HPDE6-E6E7 (cell line): ENCODE data around the gene FAF1.
"Not testable (repeated sequence)": the region's sequence is repeated elsewhere in the genome, so short reads cannot be mapped to it uniquely, and the experiment has no call there.

Source experiments
- DNase-seq: peaks from one replicate; pipeline ENCODE4 v3.0.0; 2011; ENCODE audit warnings: missing footprints; ENCODE audit errors: extremely low spot score

Gene FAF1

GRCh38 chr1:50779801-50780200 is 180.3 kb downstream of the FAF1 start:
- DNase-seq = no peak

DNA sequence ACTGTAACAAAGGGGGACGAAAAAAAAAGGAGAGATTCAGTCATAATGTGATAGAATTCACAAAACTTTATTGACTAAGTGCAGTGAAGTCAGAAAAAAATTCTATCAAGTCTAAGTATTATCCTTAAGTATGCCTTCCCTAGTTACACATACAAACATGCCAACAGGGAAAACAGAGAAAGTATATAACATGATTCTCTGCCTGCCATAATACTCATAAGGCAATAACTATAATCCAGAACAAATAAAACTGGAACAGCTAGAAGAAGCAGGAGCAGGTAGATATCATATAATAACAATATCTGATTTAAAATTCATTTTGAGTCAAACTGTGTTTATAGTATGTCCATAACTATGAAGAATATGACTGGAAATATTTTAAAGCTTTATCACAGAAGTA is 184.3 kb downstream of the FAF1 start:
- no peak for DNase-seq

DNA sequence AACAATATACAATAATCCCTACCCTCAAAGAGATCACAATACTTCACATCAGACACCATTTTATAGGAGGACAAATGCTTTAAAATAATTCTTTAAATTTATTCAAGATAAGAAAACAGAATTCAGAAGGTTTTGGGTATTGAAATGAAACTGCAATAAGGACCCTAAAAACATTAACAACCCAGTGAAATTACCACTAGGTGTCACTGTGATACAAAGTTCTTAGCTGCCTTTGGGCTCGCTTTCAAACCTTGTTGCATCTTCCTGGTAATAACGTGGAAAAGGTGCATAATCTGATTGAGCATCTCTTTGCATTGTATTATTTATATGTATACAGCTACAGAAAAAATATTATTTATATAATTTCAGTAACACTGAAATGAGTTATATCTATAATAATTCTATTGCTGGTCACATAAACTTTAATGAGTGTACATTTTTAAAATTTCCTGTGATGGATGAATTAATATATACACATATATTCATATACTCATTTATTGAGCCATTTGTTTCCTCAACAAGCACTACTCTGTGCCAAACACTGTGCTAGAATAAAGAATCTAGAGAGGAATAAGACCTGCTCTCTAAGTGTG is 185.2 kb downstream of the FAF1 start:
- DNase-seq = peak; percentile 16

DNA sequence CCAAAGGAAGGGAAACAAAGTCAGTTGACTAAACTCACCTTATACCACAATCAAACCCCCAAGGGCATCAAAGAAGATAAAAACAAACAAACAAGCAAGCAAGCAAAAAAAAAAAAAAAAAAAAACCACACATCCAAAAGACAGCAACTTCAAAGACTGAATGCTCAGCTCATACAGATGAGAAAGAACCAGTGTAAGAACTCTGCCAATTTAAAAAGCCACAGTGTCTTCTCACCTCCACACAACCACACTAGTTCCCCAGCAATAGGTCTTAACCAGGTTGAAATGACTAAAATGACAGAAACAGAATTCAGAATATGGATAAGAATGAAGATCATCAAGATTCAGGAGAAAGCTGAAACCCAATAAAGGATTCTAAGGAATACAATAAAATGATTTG is 193.4 kb downstream of the FAF1 start:
- DNase-seq = no peak

GRCh38 chr1:50756543-50756942 is 203.5 kb downstream of the FAF1 start:
- not testable (repeated sequence) for DNase-seq

GRCh38 chr1:50754764-50755163 is 205.3 kb downstream of the FAF1 start:
- DNase-seq = not testable (repeated sequence)

DNA sequence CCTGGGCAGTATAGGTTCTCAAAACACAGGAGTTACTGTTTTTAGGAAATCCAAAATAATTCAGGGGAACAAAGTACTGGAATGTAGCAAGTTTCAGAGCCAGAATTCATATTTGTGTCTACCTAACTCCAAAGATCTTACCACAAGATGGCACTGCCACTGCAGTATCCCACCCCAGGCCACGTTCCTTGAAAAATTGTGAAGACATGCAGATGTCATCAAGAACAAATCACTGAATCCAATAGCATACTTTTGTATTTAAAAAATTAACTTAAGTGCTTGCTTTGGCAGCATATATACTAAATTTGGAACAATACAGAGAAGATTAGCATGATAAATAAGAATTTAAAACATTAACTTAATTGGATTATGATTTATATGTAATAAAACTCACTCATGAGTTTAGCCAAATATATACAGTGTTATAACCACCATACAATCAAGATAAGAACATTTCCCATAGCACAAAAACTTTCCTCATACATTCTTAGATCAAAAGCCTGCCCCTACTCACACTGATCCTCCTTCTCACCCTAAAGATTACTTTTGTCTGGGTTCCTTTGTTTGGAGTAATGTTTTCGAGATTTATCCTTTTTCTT is 209.9 kb downstream of the FAF1 start:
- peak; percentile 27 for DNase-seq

GRCh38 chr1:50747394-50747793 is 212.7 kb downstream of the FAF1 start:
- no peak for DNase-seq

DNA sequence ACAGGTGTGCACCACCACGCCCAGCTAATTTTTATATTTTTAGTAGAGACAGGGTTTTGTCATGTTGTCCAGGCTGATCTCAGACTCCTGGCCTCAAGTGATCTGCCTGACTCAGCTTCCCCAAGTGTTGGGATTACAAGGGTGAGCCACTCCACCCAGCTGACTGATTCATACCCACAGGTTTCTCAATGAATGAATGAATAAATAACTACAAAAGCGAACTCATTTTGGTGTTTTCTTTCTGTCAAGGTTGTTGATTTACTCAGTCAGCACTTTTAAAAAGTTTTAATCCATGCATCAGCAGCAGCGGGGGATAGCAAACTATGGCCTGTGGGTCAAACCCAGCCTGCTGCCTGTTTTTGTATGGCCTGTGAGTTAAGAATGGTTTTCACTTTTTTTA is 217.5 kb downstream of the FAF1 start:
- no peak for DNase-seq

DNA sequence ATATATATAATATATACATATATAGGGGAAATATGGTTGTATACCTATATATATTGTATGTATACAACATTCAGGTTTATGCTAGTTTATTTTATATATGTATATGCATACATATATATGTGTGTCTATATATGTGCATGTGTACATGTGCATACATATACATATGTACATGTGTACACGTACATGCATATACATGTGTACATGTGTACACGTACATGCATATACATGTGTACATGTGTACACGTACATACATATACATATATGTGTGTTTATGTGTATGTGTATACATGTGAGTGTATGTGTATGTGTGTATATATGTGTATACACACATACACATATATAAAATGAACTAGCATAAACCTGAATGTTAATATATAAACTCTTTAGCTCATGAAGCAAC is 220.9 kb downstream of the FAF1 start:
- no peak for DNase-seq

DNA sequence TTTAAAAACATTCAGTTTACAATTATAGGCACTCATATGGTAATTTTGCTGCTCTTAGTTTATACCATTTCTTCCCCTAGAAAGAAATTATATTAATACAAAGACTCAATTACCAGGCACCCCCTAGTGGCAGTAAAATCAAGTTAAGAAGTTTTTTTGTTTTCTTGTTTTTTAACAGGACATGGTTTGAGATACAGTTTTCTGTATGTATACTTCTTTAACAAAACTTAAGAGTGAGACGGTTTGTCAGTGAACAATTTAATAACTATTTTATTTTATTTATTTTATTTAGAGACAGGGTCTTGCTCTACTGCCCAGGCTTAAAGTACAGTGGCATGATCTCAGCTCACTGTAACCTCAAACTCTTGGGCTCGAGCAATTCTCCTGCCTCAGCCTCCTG is 224.6 kb downstream of the FAF1 start:
- DNase-seq = peak; percentile 9

DNA sequence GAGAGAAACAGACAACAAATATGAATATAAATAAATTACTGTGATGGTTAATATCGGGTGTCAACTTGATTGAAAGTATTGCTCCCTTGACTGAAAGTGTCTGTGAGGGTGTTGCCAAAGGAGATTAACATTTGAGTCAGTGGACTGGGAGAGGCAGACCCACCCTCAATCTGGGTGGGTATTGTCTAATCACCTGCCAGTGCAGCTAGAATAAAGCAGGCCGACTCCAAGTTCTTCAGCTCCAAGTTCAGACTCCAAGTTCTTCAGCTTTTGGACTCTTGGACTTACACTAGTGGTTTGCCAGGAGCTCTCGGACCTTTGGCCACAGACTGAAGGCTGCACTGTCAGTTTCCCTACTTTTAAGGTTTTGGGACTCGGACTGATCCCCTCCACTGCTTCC is 232.5 kb downstream of the FAF1 start:
- not testable (repeated sequence) for DNase-seq

DNA sequence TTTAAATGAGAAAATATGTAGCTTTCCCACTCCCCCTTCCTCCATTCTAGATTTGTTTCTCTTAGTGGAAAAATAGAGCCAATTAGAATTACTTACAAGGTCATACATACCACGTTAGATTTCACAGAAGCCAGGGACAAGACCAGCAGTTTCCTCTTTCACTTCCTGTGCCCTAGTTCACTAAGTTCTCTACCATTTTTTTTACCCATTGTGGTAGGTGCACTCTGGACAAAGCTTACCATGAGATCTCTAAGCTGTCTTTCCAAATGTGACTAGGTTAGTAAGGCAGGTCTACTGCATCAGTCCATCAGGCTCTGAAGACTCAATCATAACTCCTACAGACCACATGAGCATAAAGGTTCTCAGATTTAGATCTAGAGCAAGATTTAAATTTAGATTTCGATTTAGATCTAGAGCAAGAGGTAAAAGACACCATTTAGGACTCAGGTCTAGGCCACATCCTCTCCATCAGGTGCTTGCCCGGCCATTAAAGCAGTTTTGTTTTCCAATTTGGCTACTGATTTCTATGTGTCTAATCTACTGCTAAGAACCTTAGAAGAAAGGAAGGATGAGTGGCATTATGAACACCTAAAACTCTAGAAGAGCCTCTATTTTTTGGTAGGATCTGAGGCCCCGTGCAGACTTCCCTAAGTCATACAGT is 235.3 kb downstream of the FAF1 start:
- DNase-seq = no peak

DNA sequence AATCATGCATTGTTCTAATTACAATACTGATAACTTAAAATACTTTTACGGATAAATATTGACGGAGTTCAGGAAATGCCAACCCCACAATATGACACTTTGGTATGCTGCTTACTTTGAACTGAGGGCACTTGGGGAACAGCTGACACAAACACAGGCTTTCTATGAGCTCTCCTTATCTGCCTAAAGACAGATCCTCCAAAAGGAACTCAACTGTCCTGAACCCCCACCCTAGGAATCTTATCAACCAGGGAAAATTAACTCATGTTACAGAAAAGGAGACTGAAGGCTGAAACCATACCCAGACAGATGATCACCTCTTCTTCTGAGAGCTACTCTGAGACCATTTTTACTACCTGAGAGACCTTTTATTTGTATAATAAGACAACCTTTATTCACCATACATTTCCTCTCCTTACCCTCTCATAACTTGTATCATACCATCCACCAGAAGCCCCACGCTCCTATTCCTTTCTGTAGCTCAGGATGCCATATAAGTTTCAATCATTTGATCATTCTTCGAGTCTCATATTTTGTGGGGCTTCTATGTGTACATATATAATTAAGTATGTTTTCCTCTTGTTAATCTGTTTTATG is 239.5 kb downstream of the FAF1 start:
- DNase-seq = no peak

DNA sequence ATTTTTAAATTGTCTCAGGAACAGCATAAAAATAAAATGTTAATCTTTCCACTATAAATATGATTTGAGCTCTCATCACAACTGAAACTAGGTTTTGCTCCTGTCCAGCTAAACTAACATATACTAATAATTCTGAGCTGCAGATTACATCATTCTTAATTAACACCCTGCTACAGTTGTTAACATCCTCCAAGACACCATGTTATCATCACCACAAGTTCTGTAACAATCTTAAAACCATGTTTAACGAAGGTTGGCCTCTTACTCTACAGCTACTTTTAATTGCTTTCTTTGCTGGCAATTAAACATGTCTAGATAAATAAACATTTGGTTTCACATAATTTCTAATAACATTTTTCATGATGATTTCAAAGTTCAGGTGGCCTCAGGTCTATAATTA is 240.9 kb downstream of the FAF1 start:
- DNase-seq = no peak

GRCh38 chr1:50717327-50717726 is 242.7 kb downstream of the FAF1 start:
- no peak for DNase-seq

DNA sequence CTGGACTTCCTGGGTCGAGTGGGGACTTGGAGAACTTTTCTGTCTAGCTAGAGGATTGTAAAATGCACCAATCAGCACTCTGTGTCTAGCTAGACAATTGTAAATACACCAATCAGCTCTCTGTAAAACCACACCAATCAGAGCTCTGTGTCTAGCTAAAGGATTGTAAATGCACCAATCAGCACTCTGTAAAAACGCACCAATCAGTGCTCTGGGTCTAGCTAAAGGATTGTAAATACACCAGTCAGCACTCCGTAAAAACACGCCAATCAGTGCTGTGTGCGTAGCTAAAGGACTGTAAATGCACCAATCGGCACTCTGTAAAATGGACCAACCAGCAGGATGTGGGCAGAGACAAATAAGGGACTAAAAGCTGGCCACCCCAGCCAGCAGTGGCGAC is 243.6 kb downstream of the FAF1 start:
- DNase-seq = not testable (repeated sequence)

DNA sequence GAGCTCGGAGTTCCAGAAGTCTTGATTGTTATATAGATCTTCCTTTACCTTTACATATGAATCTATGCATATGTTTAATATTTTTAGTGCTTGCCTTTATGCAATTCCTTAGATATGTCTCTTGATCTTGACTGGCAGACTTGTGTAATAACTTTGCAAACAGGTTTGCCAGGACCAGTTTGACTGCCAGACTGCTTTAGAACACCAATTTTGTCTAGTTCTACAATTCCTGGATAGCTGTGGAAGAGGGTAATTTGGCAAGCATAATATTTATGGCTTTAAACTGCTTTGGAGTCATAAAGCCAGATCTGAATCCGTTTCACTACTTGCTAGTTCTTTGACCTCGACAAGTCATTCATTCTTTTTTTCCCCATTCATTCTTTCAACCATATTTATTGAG is 250.0 kb downstream of the FAF1 start:
- no peak for DNase-seq

GRCh38 chr1:50707824-50708223 is 252.2 kb downstream of the FAF1 start:
- DNase-seq = no peak

- peak; percentile 54 for DNase-seq
Measured at GRCh38 chr1:50705699-50706098, 254.4 kb downstream of the FAF1 start.

GRCh38 chr1:50705041-50705440 is 255.0 kb downstream of the FAF1 start:
- DNase-seq = no peak

DNA sequence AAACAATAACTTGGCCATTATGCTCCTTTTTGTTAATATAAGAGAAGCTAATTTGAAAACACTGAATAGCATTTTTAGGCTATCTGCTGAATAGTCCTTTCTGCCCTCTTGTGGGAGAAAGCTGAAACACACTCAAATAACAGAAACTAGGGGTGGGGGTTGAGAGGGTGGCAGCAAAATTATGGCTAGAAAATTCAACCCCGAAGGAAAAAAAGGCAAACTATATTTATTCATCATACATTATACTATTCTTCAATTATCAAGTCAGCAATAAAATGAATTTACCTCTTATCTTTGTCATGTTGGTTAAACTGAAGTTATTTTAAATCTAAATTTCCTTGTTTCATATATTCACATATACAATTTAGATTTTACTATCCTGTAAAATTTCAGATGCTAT is 255.9 kb downstream of the FAF1 start:
- DNase-seq = peak; percentile 33

DNA sequence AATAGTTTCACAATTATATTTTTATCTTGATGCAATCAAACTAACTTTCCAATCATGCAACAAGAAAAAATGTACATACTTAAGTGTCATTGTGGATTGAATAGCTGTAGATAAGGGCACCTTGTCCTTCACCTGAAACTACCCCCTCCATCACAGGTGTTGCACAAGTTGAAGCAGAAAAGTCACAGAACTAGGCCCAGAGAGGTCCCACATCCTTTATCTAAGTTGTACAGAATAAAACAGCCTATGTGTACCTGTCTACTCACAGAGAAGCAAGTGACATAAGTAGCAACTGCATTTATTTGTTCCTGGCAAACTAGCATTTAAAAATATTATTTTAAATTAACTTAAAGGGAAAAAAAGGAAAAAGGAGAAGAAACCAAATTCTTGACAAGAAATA is 256.8 kb downstream of the FAF1 start:
- DNase-seq = no peak
